DMS153 (cell line): ENCODE data around the gene KRT5.

Experiments used
- DNase-seq: peaks from one replicate; lab custom pipeline; 2025; lab: John Stamatoyannopoulos, UW

KRT5 gene

GRCh38 chr12:52519826-52520662 lies at the start of gene KRT5:
KRT5 (minus strand) TSS chr12:52520394; CDS start chr12:52520296, 98 bp downstream.
- DNase-seq = no peak

DNA sequence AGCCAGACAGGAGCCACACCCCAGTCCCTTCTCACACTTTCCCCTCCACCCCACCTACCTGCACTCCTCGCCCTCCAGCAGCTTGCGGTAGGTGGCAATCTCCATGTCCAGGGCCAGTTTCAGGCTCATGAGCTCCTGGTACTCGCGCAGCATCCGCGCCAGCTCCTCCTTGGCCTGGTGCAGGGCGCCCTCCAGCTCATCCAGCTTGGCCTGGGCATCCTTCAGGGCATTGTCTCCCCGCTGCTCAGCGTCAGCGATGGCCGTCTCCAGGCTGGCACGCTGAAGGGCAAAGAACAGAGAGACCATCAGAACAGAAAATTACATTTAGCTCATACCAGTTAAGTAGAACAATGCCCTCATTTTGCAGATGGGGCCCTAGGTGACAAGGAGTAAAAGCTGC lies 47.9 kb upstream of the KRT5 start:
- no peak for DNase-seq

DNA sequence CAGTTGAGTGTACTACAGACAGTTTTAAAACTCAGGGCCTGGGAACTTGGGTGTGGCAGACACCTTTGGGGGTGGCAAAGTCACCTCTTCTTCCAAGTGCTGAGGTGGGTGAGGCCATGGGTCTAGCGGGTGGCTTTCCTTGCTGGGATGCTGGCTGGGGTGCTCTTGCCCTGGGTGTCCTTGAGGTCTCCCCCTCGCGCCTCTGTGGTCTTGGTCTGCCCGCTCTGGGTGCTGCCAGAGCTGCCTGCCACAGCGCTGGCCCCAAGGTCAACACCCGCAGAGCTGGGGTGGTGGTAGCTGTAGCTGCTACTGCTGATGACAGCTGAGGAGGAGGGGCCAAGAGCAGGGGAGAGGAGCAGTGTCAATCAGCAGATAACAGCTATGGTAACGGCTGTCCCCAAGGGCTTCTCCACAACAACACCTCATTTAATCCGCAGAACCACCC lies 46.7 kb upstream of the KRT5 start:
- no peak for DNase-seq

- no peak for DNase-seq
Observed at GRCh38 chr12:52564582-52564981, 44.4 kb upstream of the KRT5 start.

- no peak for DNase-seq
Observed at GRCh38 chr12:52561880-52562449, 41.8 kb upstream of the KRT5 start.

DNA sequence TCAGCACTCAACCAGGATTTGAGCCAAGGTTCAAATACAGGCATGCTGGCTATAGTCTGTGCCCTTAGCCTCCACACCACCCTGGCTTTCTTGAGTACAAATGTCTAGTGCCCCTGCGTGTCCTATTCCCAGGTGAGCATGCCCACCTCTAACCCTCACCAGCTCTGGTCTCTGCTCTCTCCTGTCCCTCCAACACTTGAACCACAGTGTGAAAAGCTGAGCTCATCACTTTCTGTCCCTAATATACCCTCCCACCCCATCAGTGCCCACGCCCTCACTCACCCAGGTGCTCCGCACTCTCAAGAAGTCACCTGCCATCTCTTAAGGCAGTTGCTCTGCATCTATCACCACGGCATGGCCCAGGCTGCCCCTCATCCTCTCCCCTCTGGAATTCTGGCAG lies 39.8 kb upstream of the KRT5 start:
- no peak for DNase-seq

DNA sequence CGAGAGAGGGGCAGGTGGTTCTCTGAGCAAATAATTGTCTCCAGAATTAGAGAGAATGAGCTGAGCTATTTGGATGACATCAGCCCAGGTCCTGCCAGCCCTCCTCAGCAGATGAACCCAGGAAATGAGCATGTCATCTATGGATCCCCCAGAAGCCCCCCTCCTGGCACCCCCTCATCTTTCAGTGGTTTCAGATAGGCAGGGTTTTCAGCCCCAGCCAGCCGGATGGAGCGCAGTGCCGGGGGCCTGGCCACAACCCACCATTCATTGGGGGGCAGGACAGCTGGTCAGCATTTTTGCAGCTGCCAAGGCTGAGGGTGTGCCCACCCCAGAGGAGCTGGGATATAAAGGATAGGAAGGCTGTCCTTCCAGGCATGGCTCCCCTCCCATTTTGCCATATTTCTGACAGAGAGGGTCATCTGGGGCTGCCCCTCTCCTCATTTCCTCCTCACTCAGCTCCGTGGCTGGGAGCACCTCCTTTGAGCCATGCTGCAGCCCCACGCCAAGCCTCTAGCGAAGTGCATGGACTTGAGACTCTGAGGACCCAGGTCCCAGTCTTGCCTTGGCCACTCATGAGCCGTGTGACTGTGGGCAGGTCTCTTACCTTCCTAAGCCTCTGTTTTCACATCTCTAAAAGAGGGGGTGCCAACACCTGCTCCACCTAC lies 38.7 kb upstream of the KRT5 start:
- no peak for DNase-seq

GRCh38 chr12:52557476-52557875 lies 37.3 kb upstream of the KRT5 start:
- DNase-seq = no peak

GRCh38 chr12:52555577-52555976 lies 35.4 kb upstream of the KRT5 start:
- no peak for DNase-seq

- DNase-seq = no peak
Observed at GRCh38 chr12:52552681-52553195, 32.5 kb upstream of the KRT5 start, which contains the start of gene KRT71. KRT71 (minus strand) TSS chr12:52553145; CDS start chr12:52553077, 68 bp downstream.

GRCh38 chr12:52552055-52552454 lies 31.9 kb upstream of the KRT5 start:
- DNase-seq = no peak

DNA sequence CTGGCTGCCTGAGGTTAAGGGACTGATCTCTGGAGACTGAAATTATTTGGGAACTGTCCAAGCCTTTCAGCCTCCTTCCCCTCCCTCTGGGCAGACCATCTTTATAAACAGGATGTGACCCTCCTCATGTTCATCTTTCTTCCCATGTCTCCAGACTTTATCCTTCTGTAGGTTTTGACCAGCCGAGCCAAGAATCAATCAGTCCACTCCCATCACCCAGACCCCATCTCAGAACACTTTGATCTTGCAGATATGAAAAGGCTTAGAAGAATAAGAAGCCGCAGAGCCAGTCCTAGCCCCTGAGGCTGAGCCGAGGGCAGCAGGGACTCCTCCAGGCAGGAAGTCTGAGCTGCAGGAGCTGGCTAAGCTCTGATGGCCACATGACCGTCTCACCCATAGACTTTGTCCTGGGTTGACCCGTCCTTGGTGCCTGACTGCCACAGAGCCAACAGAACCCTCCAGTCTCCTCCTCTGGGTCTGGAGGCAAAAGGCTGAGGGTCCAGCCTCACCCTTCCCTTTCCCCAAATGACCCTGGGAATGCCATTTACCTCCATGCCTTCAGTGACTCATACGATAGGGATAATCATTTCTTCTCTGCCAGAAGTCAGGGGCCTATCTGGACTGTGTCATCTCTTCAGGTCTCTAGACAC lies 31.1 kb upstream of the KRT5 start:
- no peak for DNase-seq

- DNase-seq = no peak
Observed at GRCh38 chr12:52546126-52546525, 25.9 kb upstream of the KRT5 start.

DNA sequence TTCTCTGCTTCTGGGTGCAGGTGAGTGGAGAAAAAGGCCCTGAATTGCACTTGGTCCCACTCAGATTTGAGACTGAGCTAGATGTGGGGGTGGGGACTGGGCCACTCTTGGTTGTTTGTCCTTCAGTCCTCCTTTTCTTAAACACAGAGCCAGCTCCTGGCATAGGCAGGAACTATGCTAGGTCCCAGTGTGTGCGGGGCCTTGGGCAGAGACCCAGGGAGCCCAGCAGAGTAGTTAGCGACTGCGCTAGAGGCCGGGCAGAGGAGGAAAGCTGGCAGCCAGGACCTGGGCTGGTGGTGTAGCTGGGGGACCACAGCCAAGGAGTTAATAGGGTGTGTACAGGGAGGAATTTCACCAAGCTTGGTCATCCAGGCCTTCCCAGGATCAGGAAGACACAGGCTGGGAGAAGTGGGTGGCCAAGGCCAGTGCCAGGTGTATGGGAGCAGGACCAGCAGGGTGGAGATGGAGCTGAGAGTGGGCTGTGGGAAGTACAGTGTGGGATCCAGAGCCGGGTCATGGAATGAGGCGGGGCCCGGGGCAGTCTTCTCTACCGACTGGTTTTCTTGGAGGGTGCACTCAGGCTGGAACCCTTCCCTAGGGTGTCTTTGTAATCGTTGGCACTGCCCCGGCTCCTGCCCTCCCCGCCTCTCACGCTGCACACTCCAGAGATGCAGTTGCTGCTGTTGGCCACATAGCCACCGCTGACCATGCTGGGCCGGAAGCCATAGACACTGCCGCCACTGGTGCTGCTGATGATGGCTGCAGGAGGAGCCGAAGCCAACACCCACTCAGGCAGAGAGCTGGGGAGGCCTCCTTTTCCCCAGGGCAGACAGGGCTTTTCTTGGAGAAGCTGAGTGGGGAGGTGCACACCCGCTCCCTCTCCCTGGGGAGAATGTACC lies 24.0 kb upstream of the KRT5 start:
- no peak for DNase-seq

DNA sequence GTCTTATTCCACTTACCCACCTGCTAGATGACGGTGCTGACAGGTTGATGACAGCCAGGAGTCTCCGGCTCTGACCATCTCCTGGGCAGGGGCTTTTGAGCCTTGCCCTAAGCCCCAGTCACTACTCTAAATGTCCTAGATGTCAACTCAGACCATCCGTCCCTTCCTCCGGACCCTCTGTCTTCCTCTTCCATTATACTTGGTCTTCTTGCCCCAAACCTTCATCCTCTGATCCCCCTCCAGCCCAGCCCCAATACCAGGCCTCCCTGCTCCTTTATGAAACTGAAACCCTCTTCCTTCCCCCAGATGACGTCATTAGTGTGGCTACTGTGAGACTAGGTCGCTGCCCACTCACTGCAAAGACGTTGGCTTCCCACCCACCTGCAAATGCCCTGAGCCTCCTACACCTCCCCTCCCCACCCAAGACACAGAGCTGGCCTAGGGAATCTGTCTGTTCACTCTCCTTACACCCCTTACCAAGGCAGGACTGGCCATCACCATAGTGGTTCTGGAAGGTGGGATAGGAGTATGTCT lies 22.7 kb upstream of the KRT5 start:
- no peak for DNase-seq

DNA sequence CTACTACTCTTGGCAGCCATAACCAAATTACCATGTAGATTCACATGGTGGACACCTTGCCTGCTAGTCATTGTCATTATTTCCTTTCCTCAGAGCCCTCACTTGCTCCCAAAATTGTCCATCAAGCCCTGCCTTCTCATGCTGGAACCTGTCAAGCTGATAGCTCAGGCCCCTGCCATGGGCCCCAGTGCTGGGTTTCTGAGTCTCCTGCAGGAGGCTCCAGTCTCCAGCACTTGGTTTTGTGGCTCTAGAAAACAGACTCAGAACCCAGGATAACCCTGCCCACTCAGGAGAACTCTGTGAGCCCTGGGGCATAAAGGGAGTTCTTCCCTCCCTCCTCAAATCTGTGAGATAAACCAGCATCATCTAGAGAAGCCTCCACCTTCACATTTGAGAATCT lies 22.0 kb upstream of the KRT5 start:
- DNase-seq = no peak

DNA sequence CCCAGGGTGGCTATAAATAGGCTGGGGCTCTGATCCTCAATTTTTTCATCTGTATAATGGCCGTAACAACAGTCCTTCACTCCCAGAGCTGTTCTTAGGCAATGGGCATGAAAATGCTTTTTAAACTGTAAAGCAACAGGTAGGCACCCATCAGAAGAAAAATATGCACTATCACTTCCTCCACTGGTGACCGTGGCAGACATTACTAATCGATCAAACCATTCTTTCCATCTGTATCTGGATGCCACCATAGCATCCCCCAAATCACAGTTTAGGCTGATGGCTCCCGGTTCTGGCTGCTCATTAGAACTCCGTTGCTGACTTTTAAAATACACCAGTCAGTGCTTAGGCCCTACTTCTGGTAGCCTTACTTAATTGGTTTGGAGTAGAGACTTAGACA lies 21.5 kb upstream of the KRT5 start:
- DNase-seq = no peak

GRCh38 chr12:52540531-52540930 lies 20.3 kb upstream of the KRT5 start:
- no peak for DNase-seq

GRCh38 chr12:52539821-52540173 lies 19.6 kb upstream of the KRT5 start:
- no peak for DNase-seq

DNA sequence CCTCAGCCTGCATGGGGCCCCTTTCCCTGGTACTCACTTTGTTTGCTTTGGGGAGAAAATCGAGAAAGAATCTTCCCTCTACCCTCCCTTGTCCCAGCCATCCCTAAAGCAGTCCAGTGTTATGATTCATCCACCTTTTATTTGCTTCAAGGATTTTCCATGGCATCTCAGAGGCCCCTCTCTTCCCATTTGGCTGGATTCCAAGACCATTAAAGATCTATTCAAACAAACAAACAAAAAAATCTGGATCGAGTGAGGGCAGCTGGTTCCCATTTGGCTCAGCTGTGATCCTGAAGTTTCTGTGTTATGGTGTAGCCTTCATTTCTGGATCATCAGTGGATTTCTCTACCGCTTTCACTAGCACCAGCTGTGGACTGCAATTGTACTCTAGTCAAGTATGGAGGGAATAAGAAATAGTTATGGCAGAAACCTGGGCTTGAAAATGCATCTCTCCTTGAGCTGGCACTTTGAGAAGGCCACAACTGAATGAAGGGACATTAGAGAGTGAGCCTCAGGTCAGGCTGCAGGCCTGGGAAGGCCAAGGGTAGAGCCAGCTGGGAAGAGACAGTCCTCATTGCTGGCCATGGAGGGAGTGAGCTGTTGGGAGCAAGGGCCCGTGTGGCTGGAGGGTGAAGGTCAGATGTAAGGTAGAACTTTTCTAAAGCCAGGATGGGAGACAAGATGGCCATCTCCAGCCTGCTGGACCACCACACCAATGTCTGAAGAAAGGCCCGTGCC lies 19.1 kb upstream of the KRT5 start:
- DNase-seq = peak; percentile 70
